BLaER1 treated with 17β-estradiol and CSF1 and Interleukin-3, amounts not matched to agents 10 nM and 100 nM (cell line): ENCODE results near the gene NTM.

Experiments
- H3K27ac ChIP-seq, 11 experiments: shearing (Covaris generic); formaldehyde crosslinking; 2 replicates each; pipeline ENCODE4 v1.8.1; 2022
- H3K27me3 ChIP-seq, 11 experiments: shearing (Covaris generic); formaldehyde crosslinking; 2 replicates each; pipeline ENCODE4 v1.8.1; 2022
- H3K36me3 ChIP-seq, 11 experiments: shearing (Covaris generic); formaldehyde crosslinking; 2 replicates each; pipeline ENCODE4 v1.8.1; 2022
- H3K4me1 ChIP-seq, 10 experiments: shearing (Covaris generic); formaldehyde crosslinking; 2 replicates each; pipeline ENCODE4 v1.8.1; 2022
- H3K4me2 ChIP-seq, 11 experiments: shearing (Covaris generic); formaldehyde crosslinking; 2 replicates each; pipeline ENCODE4 v1.8.1; 2022
- H3K4me3 ChIP-seq, 10 experiments: shearing (Covaris generic); formaldehyde crosslinking; 2 replicates each; pipeline ENCODE4 v1.8.1; 2022
- H3K9ac ChIP-seq, 11 experiments: shearing (Covaris generic); formaldehyde crosslinking; 2 replicates each; pipeline ENCODE4 v1.8.1; 2022
- H3K9me3 ChIP-seq, 11 experiments: shearing (Covaris generic); formaldehyde crosslinking; replicated peaks in 1 of 11; 2 replicates each; pipeline ENCODE4 v1.8.1; 2022
- H4K20me1 ChIP-seq, 11 experiments: shearing (Covaris generic); formaldehyde crosslinking; 2 replicates each; pipeline ENCODE4 v1.8.1; 2022
- Cebpa-rat ChIP-seq, 11 experiments: shearing (Covaris generic); IDR thresholded peaks; 2 replicates each; pipeline ENCODE4 v1.8.1; 2022

The NTM gene

GRCh38 chr11:131888230-131888855 is 517.9 kb downstream of the NTM start:
- Histone ChIP-seq H3K9ac (no peak overlapping the region), H3K9me3 (no peaks in the 10 kb centered on the region), H4K20me1 (no peaks in the 10 kb centered on the region), H3K4me2 (peak overlapping the region in 10 of 11 experiments; percentile 24 to 80 (median 54); a peak in 14 of 22 replicates), H3K27me3 (no peaks in the 10 kb centered on the region), H3K27ac (peak overlapping the region in 1 of 11 experiments; percentile 26; a peak in 1 of 22 replicates), H3K36me3 (no peaks in the 10 kb centered on the region), H3K4me1 (peaks cover 18 to 26% (median 23%) of the 10 kb centered on the region in 10 experiments; a peak in 19 of 20 replicates), H3K4me3 (no peak overlapping the region)
- no peak for TF ChIP-seq Cebpa-rat (IDR thresholded peaks at IDR 0.05)

GRCh38 chr11:131889146-131889577 is 518.7 kb downstream of the NTM start:
- Histone ChIP-seq H3K9ac (no peak overlapping the region), H3K27me3 (no peaks in the 10 kb centered on the region), H3K4me3 (no peak overlapping the region), H3K9me3 (no peaks in the 10 kb centered on the region), H3K4me1 (peaks cover 18 to 26% (median 23%) of the 10 kb centered on the region in 10 experiments; a peak in 19 of 20 replicates), H3K4me2 (peak overlapping the region; percentile 24 to 80 (median 48); a peak in 21 of 22 replicates), H3K27ac (peak overlapping the region in 1 of 11 experiments; percentile 26; a peak in 1 of 22 replicates), H4K20me1 (no peaks in the 10 kb centered on the region), H3K36me3 (no peaks in the 10 kb centered on the region)
- TF ChIP-seq Cebpa-rat (IDR thresholded peaks at IDR 0.05): no peak

GRCh38 chr11:131889760-131890581 is 519.6 kb downstream of the NTM start:
- Histone ChIP-seq H3K27ac (peak overlapping the region in 1 of 11 experiments; percentile 26; a peak in 1 of 22 replicates), H3K4me2 (peak overlapping the region; percentile 24 to 80 (median 48); a peak in 20 of 22 replicates), H3K9ac (no peak overlapping the region)

GRCh38 chr11:131893103-131893890 is 522.9 kb downstream of the NTM start:
- Histone ChIP-seq H3K9ac (no peak overlapping the region), H3K4me3 (no peak overlapping the region), H3K9me3 (no peaks in the 10 kb centered on the region), H3K4me2 (no peak overlapping the region), H3K27me3 (no peaks in the 10 kb centered on the region), H3K36me3 (no peaks in the 10 kb centered on the region), H3K4me1 (peaks cover 17 to 26% (median 21%) of the 10 kb centered on the region in 10 experiments; a peak in 19 of 20 replicates), H4K20me1 (no peaks in the 10 kb centered on the region), H3K27ac (no peak overlapping the region)
- TF ChIP-seq Cebpa-rat (IDR thresholded peaks at IDR 0.05): no peak

More at GRCh38 chr11:131889760-131890581, 519.6 kb downstream of the NTM start:
- H4K20me1 ChIP-seq: no peaks in the 10 kb centered on the region
- H3K4me3 ChIP-seq: no peak overlapping the region
- no peaks in the 10 kb centered on the region for H3K9me3 ChIP-seq
- H3K36me3 ChIP-seq: no peaks in the 10 kb centered on the region
- no peaks in the 10 kb centered on the region for H3K27me3 ChIP-seq
- H3K4me1 ChIP-seq: peaks cover 18 to 26% (median 23%) of the 10 kb centered on the region in 10 experiments; a peak in 19 of 20 replicates
- no peak for TF ChIP-seq Cebpa-rat (IDR thresholded peaks at IDR 0.05)

- no peak overlapping the region for H3K4me2 ChIP-seq
Measured at GRCh38 chr11:131893988-131894387, 523.6 kb downstream of the NTM start.

GRCh38 chr11:131894615-131895544 is 524.5 kb downstream of the NTM start:
- H4K20me1 ChIP-seq: no peaks in the 10 kb centered on the region
- TF ChIP-seq Cebpa-rat (IDR thresholded peaks at IDR 0.05): no peak
- H3K4me2 ChIP-seq: no peak overlapping the region
- peaks cover 3 to 14% (median 7%) of the 10 kb centered on the region in 10 experiments; a peak in 19 of 20 replicates for H3K4me1 ChIP-seq
- no peak overlapping the region for H3K9ac ChIP-seq
- no peak overlapping the region for H3K4me3 ChIP-seq
- H3K27me3 ChIP-seq: no peaks in the 10 kb centered on the region
- H3K27ac ChIP-seq: no peak overlapping the region
- no peaks in the 10 kb centered on the region for H3K36me3 ChIP-seq
- no peaks in the 10 kb centered on the region for H3K9me3 ChIP-seq

More at GRCh38 chr11:131893988-131894387, 523.6 kb downstream of the NTM start:
- H3K36me3 ChIP-seq: no peaks in the 10 kb centered on the region
- H3K9ac ChIP-seq: no peak overlapping the region
- no peaks in the 10 kb centered on the region for H3K9me3 ChIP-seq
- H3K4me3 ChIP-seq: no peak overlapping the region
- H3K4me1 ChIP-seq: peaks cover 10 to 21% (median 14%) of the 10 kb centered on the region in 10 experiments; a peak in 19 of 20 replicates
- no peaks in the 10 kb centered on the region for H3K27me3 ChIP-seq
- H4K20me1 ChIP-seq: no peaks in the 10 kb centered on the region
- TF ChIP-seq Cebpa-rat (IDR thresholded peaks at IDR 0.05): no peak
- H3K27ac ChIP-seq: no peak overlapping the region

- no peak for TF ChIP-seq Cebpa-rat (IDR thresholded peaks at IDR 0.05)
- Histone ChIP-seq H3K9me3 (no peaks in the 10 kb centered on the region), H3K27ac (no peak overlapping the region), H3K4me2 (no peak overlapping the region), H3K27me3 (no peaks in the 10 kb centered on the region), H3K4me3 (no peak overlapping the region), H4K20me1 (no peaks in the 10 kb centered on the region), H3K9ac (no peak overlapping the region), H3K4me1 (peaks cover 6 to 23% (median 11%) of the 10 kb centered on the region in 10 experiments; a peak in 19 of 20 replicates), H3K36me3 (no peaks in the 10 kb centered on the region)
Measured at GRCh38 chr11:131895865-131896264, 525.5 kb downstream of the NTM start.
